Psoas muscle (tissue), 8 donors: ENCODE measurements around the gene SOSTDC1. TPM values are rescaled to one million over a fixed set of nuclear protein-coding genes. Genes with fewer than 3 reads are reported as not detected.

Source experiments
- ATAC-seq, 4 donors: fragments of 200-7000 bp; cut with Tn5 transposase; one replicate each; pipeline ENCODE4 v1.9.1; 2020; ENCODE audit warnings: moderate library complexity in 3 of 4, mild to moderate bottlenecking in 2 of 4
- DNase-seq, 2 donors: peaks; one replicate each; pipeline ENCODE4 v3.0.0-alpha.2; 2020
- H3K27ac ChIP-seq: fragments of 200-600 bp; one replicate; pipeline ENCODE4 v1.8.0; 2022
- H3K27me3 ChIP-seq, 3 donors: fragments of 200-600 bp in 1 of 3; one replicate each; pipeline versions ENCODE4 v1.6.1 to v1.8.0; 2013 to 2022; ENCODE audit warnings: low read length in 2 of 3, mild to moderate bottlenecking in 2 of 3, moderate library complexity in 1 of 3; ENCODE audit not compliant: insufficient read depth in 3 of 3
- H3K36me3 ChIP-seq, 2 donors: fragments of 200-600 bp in 1 of 2; one replicate each; pipeline versions ENCODE4 v1.6.1 to v1.8.0; 2013 to 2022; ENCODE audit warnings: low read depth in 1 of 2, mild to moderate bottlenecking in 1 of 2, moderate library complexity in 1 of 2; ENCODE audit not compliant: insufficient read depth in 1 of 2
- H3K4me1 ChIP-seq: fragments of 200-600 bp; one replicate; pipeline ENCODE4 v1.8.0; 2022
- H3K4me3 ChIP-seq: fragments of 200-600 bp; one replicate; pipeline ENCODE4 v1.8.0; 2022; ENCODE audit warnings: mild to moderate bottlenecking
- H3K9me3 ChIP-seq: fragments of 200-600 bp; one replicate; pipeline ENCODE4 v1.8.0; 2022
- CTCF ChIP-seq: fragments of 200-600 bp; IDR thresholded peaks from one replicate; pipeline ENCODE4 v1.8.0; 2022; ENCODE audit warnings: antibody characterized with exemption
- WGBS, 3 donors: extraction: QIAGEN DNeasy Blood & Tissue Kit; methylation state at CpG; one replicate each; pipeline versions ENCODE4 v1.1.6 to v1.1.7; 2013; 5-methylcytosine and 5-hydroxymethylcytosine counted together
- intact Hi-C, 2 donors: fragments of 100-400 bp; cut with DNase I; formaldehyde crosslinking; loops; one replicate each; pipeline versions ENCODE4 v1.11.0 to v1.14.2; 2022
- long read RNA-seq, 2 donors: library from polyadenylated mRNA; unstranded; transcript quantifications; one replicate each; pipeline ENCODE4 v2.0.0, GENCODE V29; 2021
- polyA plus RNA-seq, 3 donors: library from polyadenylated mRNA; stranded (reverse); fragments of 200-250 nt; gene quantifications; one replicate each; pipeline ENCODE4 v1.2.3, GENCODE V29; 2013
- total RNA-seq, 4 donors: library from RNA; stranded (reverse); fragmentation: NEBNext Ultra II Directional in 2 of 4; extraction: Animal tissue kit (Norgen Biotek cat#: 25700) in 2 of 4; gene quantifications; one replicate each; pipeline versions ENCODE4 v1.2.1 to v1.2.4, GENCODE V29; 2021 to 2023
- donor health status: healthy with polysubstance abuse.
- donor health status: DM: no; HTN: no; CAD: no; lungs with moderate emphysema.
- donor health status: Bipolar disorder and iron deficiency.
- donor health status: healthy.
- donor health status: DM: yes; HTN: yes; CAD: no.
- donor health status: DM: no; HTN: no; CAD: no.
- donor health status: DM: no; HTN: no; CAD: no.
- donor health status: DM: yes; HTN: yes; CAD: no.

Gene SOSTDC1
- total RNA-seq (under 1 TPM in 1 of 4 donors, not detected in 3; 0.24 TPM), polyA plus RNA-seq (under 1 TPM in 1 of 3 donors, not detected in 2; 0.04 TPM)
- long read RNA-seq, donor 1 = 0 reads
- long read RNA-seq, donor 2 = 0 reads

GRCh38 chr7:16465469-16466361, at the start of gene SOSTDC1:
TSS of gene SOSTDC1 (minus strand) at chr7:16465738. CDS start at chr7:16465668, 70 bp downstream.
- intact Hi-C loops = no loop called here
- DNase-seq = no peak
- ATAC-seq = no peak
- H3K36me3 ChIP-seq = no peaks in the 10 kb centered on the region
- H3K27me3 ChIP-seq = peaks cover 0 to 2% (median 0%) of the 10 kb centered on the region in 3 donors
- 10 to 14% (median 14%) methylated on average over 10 of the region's 10 CpGs for WGBS, 3 donors
- TF ChIP-seq CTCF = no peak
- no peaks in the 10 kb centered on the region for H3K4me1 ChIP-seq
- H3K27ac ChIP-seq = no peak within 1 kb of the TSS
- no peak within 1 kb of the TSS for H3K4me3 ChIP-seq
- H3K9me3 ChIP-seq = no peaks in the 10 kb centered on the region

- H3K4me3 ChIP-seq = no peak overlapping the region
- DNase-seq (no peak), ATAC-seq (no peak)
- H3K27ac ChIP-seq = no peak overlapping the region
- no peaks in the 10 kb centered on the region for H3K27me3 ChIP-seq
- no peaks in the 10 kb centered on the region for H3K4me1 ChIP-seq
- no peaks in the 10 kb centered on the region for H3K36me3 ChIP-seq
- H3K9me3 ChIP-seq = peaks cover 6% of the 10 kb centered on the region
- no peak for TF ChIP-seq CTCF
- intact Hi-C loops = no loop called here
Observed at GRCh38 chr7:16514729-16515128, 49.2 kb upstream of the SOSTDC1 start.

GRCh38 chr7:16514271-16514670, 48.7 kb upstream of the SOSTDC1 start:
- Histone ChIP-seq H3K27me3 (no peaks in the 10 kb centered on the region), H3K27ac (no peak overlapping the region), H3K9me3 (peaks cover 6% of the 10 kb centered on the region), H3K36me3 (no peaks in the 10 kb centered on the region), H3K4me1 (no peaks in the 10 kb centered on the region), H3K4me3 (no peak overlapping the region)
- DNase-seq (no peak), ATAC-seq (no peak)
- no peak for TF ChIP-seq CTCF
- intact Hi-C loops = no loop called here
- WGBS, 3 donors = 31 to 45% (median 35%) methylated on average over 1 of the region's 1 CpG

GRCh38 chr7:16512097-16512496, 46.6 kb upstream of the SOSTDC1 start:
- H3K27me3 ChIP-seq = no peaks in the 10 kb centered on the region
- no peaks in the 10 kb centered on the region for H3K4me1 ChIP-seq
- no peak overlapping the region for H3K27ac ChIP-seq
- H3K36me3 ChIP-seq = no peaks in the 10 kb centered on the region
- no peak for ATAC-seq
- DNase-seq = no peak
- H3K4me3 ChIP-seq = no peak overlapping the region
- WGBS, 3 donors = 87 to 94% (median 89%) methylated on average over 7 of the region's 7 CpGs
- H3K9me3 ChIP-seq = peaks cover 6% of the 10 kb centered on the region
- intact Hi-C loops = no loop called here
- no peak for TF ChIP-seq CTCF
